Fibroblast of pulmonary artery (primary cell): ENCODE data around the gene CYLD.

Source experiments
- DNase-seq: peaks from one replicate; pipeline ENCODE4 v3.0.0-alpha.2; 2010; ENCODE audit warnings: low read depth
- H3K4me3 ChIP-seq: replicated peaks from 2 replicates; pipeline ENCODE4 v1.5.1; 2011; ENCODE audit warnings: low read depth, mild to moderate bottlenecking, control low read depth, low read length, moderate library complexity
- CTCF ChIP-seq: IDR thresholded peaks from 2 replicates; pipeline ENCODE4 v1.5.1; 2011; ENCODE audit warnings: mild to moderate bottlenecking, control low read depth, low read length, inconsistent platforms; ENCODE audit errors: missing control alignments

The CYLD gene

DNA sequence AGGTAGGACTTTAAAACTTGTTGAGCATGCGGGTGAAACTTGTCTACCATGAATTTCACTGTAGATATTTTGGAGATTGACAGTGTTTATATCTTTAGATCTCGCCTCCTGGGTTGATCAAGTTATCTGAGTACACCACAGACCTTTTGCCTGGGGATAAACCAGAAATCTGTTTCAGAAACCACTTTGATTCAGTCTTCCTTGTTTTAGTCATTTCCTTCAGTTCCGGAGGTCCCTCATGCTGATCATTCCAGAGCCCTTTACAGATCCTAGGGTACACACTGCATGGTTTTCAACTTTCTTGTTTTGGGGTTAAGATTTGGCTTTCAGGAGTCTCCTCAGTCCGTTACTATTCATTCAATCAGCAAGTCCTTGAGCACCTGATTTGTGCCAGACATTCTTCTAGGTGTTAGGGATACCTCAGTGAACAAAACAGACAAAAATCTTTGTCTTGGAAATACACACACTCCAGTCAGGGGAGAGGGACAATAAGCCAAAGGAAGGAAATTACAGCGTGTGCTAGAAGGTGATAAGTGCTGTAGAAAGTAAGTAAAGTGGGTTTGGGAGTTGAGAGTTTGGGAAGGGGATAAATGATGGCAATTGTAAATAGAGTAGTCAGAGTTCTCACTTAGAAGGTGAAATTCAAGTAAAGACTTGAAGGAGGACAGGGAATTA, 36.3 kb upstream of the CYLD start:
- DNase-seq: no peak
- TF ChIP-seq CTCF: no peak
- no peak overlapping the region for H3K4me3 ChIP-seq

- DNase-seq: no peak
- no peak for TF ChIP-seq CTCF
- no peak overlapping the region for H3K4me3 ChIP-seq
Measured at GRCh38 chr16:50706250-50706649, 35.6 kb upstream of the CYLD start.

DNA sequence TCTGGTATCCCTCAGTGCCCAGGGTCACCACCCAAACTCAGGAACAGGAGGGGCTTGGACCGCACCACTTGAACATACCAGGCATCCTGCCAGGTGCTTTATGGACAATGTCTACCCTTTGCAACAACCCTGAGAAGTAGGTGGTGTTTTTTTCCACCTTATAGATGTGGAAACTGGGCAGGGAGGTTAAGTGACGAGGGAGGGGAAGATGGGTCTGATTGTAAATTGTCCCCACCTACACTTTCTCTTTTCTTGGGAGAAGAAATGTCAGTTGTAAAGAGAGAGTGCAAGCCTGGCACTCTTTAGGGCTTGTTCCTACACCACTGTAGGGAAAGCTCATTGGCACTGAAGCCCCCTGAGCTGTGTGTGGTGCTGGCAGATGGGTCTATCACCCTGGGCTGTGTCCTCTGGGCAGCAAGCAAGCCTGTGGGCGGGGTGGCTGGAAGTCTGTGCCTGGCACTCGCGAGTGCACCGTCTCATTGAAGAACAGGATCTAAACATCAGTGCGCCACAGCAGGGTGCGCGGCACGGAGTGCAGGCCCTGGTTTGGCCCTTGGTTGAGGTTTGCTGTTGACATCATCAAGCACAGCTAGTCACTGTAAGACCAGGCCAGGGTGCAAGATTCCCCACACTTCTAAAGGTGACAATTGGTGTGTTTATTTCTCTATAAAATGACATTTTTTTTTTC, 33.4 kb upstream of the CYLD start:
- TF ChIP-seq CTCF: no peak
- DNase-seq: no peak
- H3K4me3 ChIP-seq: no peak overlapping the region

DNA sequence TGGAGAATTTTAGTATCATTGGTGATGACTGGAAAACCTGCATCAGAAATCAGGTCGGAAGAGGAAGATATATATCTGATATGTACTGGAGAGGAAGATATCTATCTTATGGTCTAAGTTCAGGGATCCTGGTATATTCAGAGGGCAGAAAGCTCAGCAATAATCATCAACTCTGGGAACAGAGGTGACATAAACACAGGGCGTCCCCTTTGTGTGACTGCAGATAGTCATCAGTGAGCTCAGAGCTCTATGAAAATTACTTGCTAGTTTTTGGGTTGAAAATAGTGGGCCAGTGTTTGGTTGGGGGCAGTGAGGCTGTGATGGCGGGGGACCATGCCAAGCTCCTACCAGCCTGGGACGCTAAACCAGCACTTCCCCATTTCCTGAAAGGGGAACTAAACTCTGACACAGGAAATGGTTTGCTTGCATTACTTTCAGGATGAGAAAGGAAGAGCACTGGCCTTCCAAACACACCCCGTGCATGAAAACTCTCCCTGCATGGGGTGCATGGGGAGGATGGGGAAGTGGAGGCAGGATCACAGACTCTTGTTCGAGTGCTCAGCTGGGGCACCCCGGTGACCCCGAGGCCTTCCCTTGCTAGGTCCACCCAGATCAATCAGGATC, 32.7 kb upstream of the CYLD start:
- no peak for TF ChIP-seq CTCF
- no peak for DNase-seq
- H3K4me3 ChIP-seq: no peak overlapping the region

- no peak for TF ChIP-seq CTCF
- no peak overlapping the region for H3K4me3 ChIP-seq
- DNase-seq: no peak
Measured at GRCh38 chr16:50709980-50710379, 31.9 kb upstream of the CYLD start.

- no peak for TF ChIP-seq CTCF
- no peak for DNase-seq
- no peak overlapping the region for H3K4me3 ChIP-seq
Measured at GRCh38 chr16:50711040-50711439, 30.8 kb upstream of the CYLD start.
